ENCODE measurements around the gene CD79A. TPM values are rescaled to one million over a fixed set of nuclear protein-coding genes. Genes with fewer than 3 reads are reported as not detected.

Gene CD79A
- total and polyA plus RNA-seq, 12 donors = 0.17 to 1.4 (median 0.29) TPM; not detected in 8

DNA sequence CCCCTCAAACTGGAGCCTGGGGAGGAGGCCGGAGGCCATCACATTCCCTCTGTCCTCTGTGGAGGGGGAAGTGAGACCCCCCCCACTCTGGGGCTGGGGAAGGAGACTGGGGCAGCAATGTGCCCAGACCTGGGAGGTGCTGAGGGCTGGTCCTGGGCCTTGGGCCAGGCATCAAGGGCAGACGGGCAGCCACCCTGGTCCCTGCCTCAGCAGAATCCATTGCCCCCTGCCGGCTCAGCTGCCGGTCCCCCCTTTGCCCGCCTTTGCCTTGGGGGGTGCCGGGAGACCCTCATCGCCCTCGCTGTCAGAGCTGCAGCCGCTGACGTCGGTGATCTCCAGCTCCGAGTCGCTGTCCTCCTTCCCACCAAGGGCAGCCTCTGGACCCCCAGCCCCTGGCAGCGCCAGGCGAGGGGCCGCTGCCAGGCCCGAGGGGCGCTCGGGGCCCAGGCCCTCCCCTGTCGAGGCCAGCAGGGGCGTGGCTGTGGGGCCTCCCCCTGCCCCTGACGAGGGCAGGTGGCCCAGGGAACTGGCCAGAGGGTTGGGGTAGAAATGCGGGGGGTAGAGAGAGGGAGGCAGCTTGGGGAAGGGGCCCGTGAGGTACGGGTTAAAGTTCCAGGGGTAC is 31.0 kb downstream of the CD79A start:
- no peak for ATAC-seq
- Histone ChIP-seq H3K4me1 (no peaks in the 10 kb centered on the region), H3K27ac (no peak overlapping the region), H3K4me3 (no peak overlapping the region), H3K36me3 (peaks cover 0 to 53% (median 30%) of the 10 kb centered on the region in 9 donors), H3K27me3 (peaks cover 0 to 35% (median 25%) of the 10 kb centered on the region in 7 donors), H3K9me3 (no peaks in the 10 kb centered on the region)
- intact Hi-C loops (cut with DNase I) = no loop called here
- no peak for DNase-seq
- TF ChIP-seq, protein P1, sequence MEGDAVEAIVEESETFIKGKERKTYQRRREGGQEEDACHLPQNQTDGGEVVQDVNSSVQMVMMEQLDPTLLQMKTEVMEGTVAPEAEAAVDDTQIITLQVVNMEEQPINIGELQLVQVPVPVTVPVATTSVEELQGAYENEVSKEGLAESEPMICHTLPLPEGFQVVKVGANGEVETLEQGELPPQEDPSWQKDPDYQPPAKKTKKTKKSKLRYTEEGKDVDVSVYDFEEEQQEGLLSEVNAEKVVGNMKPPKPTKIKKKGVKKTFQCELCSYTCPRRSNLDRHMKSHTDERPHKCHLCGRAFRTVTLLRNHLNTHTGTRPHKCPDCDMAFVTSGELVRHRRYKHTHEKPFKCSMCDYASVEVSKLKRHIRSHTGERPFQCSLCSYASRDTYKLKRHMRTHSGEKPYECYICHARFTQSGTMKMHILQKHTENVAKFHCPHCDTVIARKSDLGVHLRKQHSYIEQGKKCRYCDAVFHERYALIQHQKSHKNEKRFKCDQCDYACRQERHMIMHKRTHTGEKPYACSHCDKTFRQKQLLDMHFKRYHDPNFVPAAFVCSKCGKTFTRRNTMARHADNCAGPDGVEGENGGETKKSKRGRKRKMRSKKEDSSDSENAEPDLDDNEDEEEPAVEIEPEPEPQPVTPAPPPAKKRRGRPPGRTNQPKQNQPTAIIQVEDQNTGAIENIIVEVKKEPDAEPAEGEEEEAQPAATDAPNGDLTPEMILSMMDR (IDR thresholded peaks at IDR 0.05) = no peak
- 83 to 87% methylated on average over 21 to 25 of the region's 25 CpGs for WGBS, 2 donors

DNA sequence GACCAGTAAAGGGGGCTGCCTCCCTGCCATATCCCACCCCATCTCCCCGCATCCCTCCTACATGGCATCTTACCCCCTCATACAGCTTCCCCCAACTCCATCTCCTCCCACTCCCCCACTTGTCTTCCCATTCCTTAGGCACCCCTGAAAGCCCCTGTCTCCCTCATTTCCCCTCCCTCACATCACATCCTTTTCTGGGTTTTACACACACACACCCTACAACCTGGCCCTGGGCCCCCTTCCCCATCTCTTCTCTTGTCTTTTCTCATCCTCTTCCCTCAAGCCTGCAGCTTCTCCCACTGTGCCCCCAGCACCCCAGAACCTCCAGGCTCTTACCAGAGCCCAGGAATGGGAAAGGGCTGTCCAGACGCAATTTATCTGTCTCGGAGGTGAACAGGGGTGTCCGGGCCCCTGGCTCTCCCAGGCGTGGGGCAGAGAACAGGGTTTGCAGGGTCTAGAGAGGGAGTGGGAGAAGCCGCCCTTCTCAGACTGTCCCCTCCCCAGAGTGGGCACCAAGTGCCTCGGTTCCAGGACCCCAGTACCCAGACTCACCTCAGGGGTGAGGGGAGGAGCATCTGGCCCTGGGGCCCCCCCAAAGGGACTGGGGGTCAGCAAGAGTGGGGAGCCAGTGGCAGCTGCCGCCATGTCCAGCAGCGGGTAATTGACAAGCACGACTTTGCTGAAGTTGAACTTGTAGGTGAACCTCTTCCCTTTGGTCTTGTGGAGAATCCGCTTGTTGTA is 31.8 kb downstream of the CD79A start:
- H3K4me1 ChIP-seq = no peaks in the 10 kb centered on the region
- intact Hi-C loops (cut with DNase I) = no loop called here
- peaks cover 0 to 45% (median 22%) of the 10 kb centered on the region in 9 donors for H3K36me3 ChIP-seq
- no peaks in the 10 kb centered on the region for H3K9me3 ChIP-seq
- no peak overlapping the region for H3K4me3 ChIP-seq
- TF ChIP-seq, protein P1 (IDR thresholded peaks at IDR 0.05) = no peak
- no peak overlapping the region for H3K27ac ChIP-seq
- H3K27me3 ChIP-seq = peaks cover 0 to 43% (median 31%) of the 10 kb centered on the region in 7 donors
- no peak for ATAC-seq
- 77 to 79% methylated on average over 11 of the region's 11 CpGs for WGBS, 2 donors
- DNase-seq = no peak

GRCh38 chr19:41909706-41910105 is 32.6 kb downstream of the CD79A start:
- Histone ChIP-seq H3K4me3 (no peak overlapping the region), H3K27me3 (peaks cover 0 to 49% (median 36%) of the 10 kb centered on the region in 7 donors), H3K27ac (no peak overlapping the region), H3K36me3 (peaks cover 0 to 37% (median 14%) of the 10 kb centered on the region in 9 donors), H3K4me1 (no peaks in the 10 kb centered on the region), H3K9me3 (no peaks in the 10 kb centered on the region)
- ATAC-seq = no peak
- intact Hi-C loops (cut with DNase I) = no loop called here
- TF ChIP-seq, protein P1 (IDR thresholded peaks at IDR 0.05) = no peak
- no peak for DNase-seq
- WGBS, 2 donors = 46 to 48% methylated on average over 13 of the region's 13 CpGs

DNA sequence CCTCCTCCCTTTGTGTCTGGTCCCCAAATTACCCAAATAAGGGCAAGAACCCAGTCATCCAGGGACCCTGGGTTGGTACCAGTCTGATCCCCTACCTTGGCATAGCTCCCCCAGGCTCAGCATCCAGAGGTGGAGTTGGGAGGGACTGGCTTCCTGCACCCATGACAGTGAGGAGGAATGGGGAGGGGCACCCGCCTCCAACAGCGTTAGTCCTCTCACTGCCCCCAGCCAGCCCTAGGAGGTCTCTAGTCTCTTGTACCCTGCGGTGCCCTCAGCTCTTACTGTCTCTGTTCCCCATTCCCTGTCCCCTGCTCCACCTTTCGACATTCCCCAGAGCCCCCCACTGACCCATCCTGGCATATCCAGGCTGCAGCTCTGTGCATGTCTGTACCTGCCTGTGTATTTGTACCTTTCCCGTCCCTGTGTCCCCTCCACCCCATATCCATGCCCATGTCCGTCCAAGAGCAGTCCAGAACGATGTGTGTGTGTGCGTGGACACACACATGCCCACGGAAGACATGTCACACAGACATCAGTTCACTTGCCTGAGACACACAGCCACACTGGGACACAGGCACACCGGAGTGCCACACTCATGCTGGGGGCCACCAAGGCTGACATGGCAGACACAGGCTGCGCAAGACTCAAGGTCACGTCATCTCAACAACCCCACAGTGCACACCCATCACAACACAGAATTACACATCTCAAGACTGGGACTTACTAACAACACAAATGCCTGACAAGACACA is 33.3 kb downstream of the CD79A start:
- Histone ChIP-seq H3K4me3 (no peak overlapping the region), H3K4me1 (peaks cover 0 to 3% (median 0%) of the 10 kb centered on the region in 9 donors), H3K9me3 (no peaks in the 10 kb centered on the region), H3K36me3 (peaks cover 0 to 30% (median 13%) of the 10 kb centered on the region in 9 donors), H3K27me3 (peaks cover 4 to 56% (median 43%) of the 10 kb centered on the region in 7 donors), H3K27ac (no peak overlapping the region)
- intact Hi-C loops (cut with DNase I) = no loop called here
- ATAC-seq (peak in 1 of 8 donors; percentile 3), DNase-seq (no peak)
- WGBS, 2 donors = 57 to 59% methylated on average over 12 of the region's 12 CpGs
- TF ChIP-seq, protein P1 (IDR thresholded peaks at IDR 0.05) = no peak
